Measurements from ENCODE around the gene KLHDC10. TPM values are rescaled to one million over a fixed set of nuclear protein-coding genes. Genes with fewer than 3 reads are reported as not detected.
"Not testable (repeated sequence)": the region's sequence is repeated elsewhere in the genome, so short reads cannot be mapped to it uniquely, and the experiment has no call there.

Gene KLHDC10
- total RNA-seq, 2 experiments from 2014 or later, result 7.0 to 8.8 TPM

- Mint-ChIP-seq H3K9me3 (no peaks in the 10 kb centered on the region), H3K27ac (peak overlapping the region; percentile 50), H3K4me3 (peak overlapping the region; percentile 96), H3K27me3 (no peaks in the 10 kb centered on the region), H3K4me1 (ENCODE audit: low read depth) (peaks cover 62% of the 10 kb centered on the region), H3K36me3 (ENCODE audit: low read depth) (peaks cover 18% of the 10 kb centered on the region)
- CTCF ChIA-PET, result interaction anchor here (0.5 to 1.7 kb wide), 14 partner anchors 8 to 787 kb away, joined by 3 to 8 read pairs (median 3); partner anchors contain the start of genes SSMEM1 and ZC3HC1
- no peaks in the 10 kb centered on the region for H3K9me3 ChIP-seq (ENCODE audit: control insufficient read depth in 1 of 2, insufficient read depth in 1 of 2, low read length in 2 of 2)
- no peaks in the 10 kb centered on the region for H3K36me3 ChIP-seq (ENCODE audit: insufficient read depth, low read length)
- POLR2A ChIA-PET, result interaction anchor here (0.5 to 1.7 kb wide), 3 partner anchors 133 to 686 kb away, joined by 4 to 6 read pairs (median 4); partner anchors contain the start of gene TMEM209
- peak overlapping the region; percentile 82 for H3K4me3 ChIP-seq (ENCODE audit: low read length)
- peaks cover 24% of the 10 kb centered on the region for H3K4me1 ChIP-seq (ENCODE audit: insufficient read depth, low read length)
- H3K27ac ChIP-seq (ENCODE audit: low read depth in 1 of 2, low read length in 2 of 2), result no peak overlapping the region
- peak; percentile 91 for TF ChIP-seq CTCF (IDR thresholded peaks at IDR 0.05)
- ATAC-seq (ENCODE audit: poor library complexity) (peak; percentile 43), DNase-seq (peak; percentile 25 to 84 (median 41))
- H3K27me3 ChIP-seq (ENCODE audit: control insufficient read depth in 1 of 2, insufficient read depth in 2 of 2, low read length in 2 of 2), result no peaks in the 10 kb centered on the region
- intact Hi-C loops (cut with DNase I, micrococcal nuclease), result loop anchor here (1.0 to 5.0 kb wide), 10 partner anchors 125 to 1015 kb away; partner anchors contain the start of genes TMEM209 (in 2 of the 2), COPG2 (in 1 of the 2), MEST (in 1 of the 2) and TNPO3 (in 1 of the 2)
Observed at GRCh38 chr7:130071701-130072622, 1.6 kb downstream of the KLHDC10 start.

- POLR2A ChIA-PET, result no interaction called here
- DNase-seq (no peak), ATAC-seq (ENCODE audit: poor library complexity) (no peak)
- no peaks in the 10 kb centered on the region for H3K27me3 Mint-ChIP-seq
- H3K27ac ChIP-seq (ENCODE audit: low read depth in 1 of 2, low read length in 2 of 2), result no peak overlapping the region
- no peak overlapping the region for H3K4me3 ChIP-seq (ENCODE audit: low read length)
- H3K36me3 ChIP-seq (ENCODE audit: insufficient read depth, low read length), result peaks cover 16% of the 10 kb centered on the region
- no peak overlapping the region for H3K27ac Mint-ChIP-seq
- H3K9me3 Mint-ChIP-seq, result no peaks in the 10 kb centered on the region
- CTCF ChIA-PET, result interaction anchor here (1.3 kb wide), 1 partner anchor 8 kb away, joined by 5 read pairs; no protein-coding TSS in a partner anchor
- H3K27me3 ChIP-seq (ENCODE audit: control insufficient read depth in 1 of 2, insufficient read depth in 2 of 2, low read length in 2 of 2), result no peaks in the 10 kb centered on the region
- peaks cover 3% of the 10 kb centered on the region for H3K4me1 ChIP-seq (ENCODE audit: insufficient read depth, low read length)
- H3K4me1 Mint-ChIP-seq (ENCODE audit: low read depth), result peaks cover 39% of the 10 kb centered on the region
- H3K36me3 Mint-ChIP-seq (ENCODE audit: low read depth), result peaks cover 22% of the 10 kb centered on the region
- TF ChIP-seq CTCF (IDR thresholded peaks at IDR 0.05), result no peak
- intact Hi-C loops (cut with DNase I, micrococcal nuclease), result no loop called here
- no peaks in the 10 kb centered on the region for H3K9me3 ChIP-seq (ENCODE audit: control insufficient read depth in 1 of 2, insufficient read depth in 1 of 2, low read length in 2 of 2)
- no peak overlapping the region for H3K4me3 Mint-ChIP-seq
Observed at GRCh38 chr7:130079846-130080394, 9.6 kb downstream of the KLHDC10 start.

- H3K4me1 ChIP-seq (ENCODE audit: insufficient read depth, low read length); H3K27me3 Mint-ChIP-seq; POLR2A ChIA-PET; DNase-seq; H3K4me3 ChIP-seq (ENCODE audit: low read length); H3K4me3 Mint-ChIP-seq; H3K27ac ChIP-seq (ENCODE audit: low read depth in 1 of 2, low read length in 2 of 2); H3K27me3 ChIP-seq (ENCODE audit: control insufficient read depth in 1 of 2, insufficient read depth in 2 of 2, low read length in 2 of 2); ATAC-seq (ENCODE audit: poor library complexity); intact Hi-C loops (cut with DNase I, micrococcal nuclease); H3K9me3 Mint-ChIP-seq; H3K9me3 ChIP-seq (ENCODE audit: control insufficient read depth in 1 of 2, insufficient read depth in 1 of 2, low read length in 2 of 2); H3K27ac Mint-ChIP-seq: not testable (repeated sequence)
- H3K36me3 ChIP-seq (ENCODE audit: insufficient read depth, low read length), result peaks cover 10% of the 10 kb centered on the region
- Mint-ChIP-seq H3K4me1 (ENCODE audit: low read depth) (peaks cover 26% of the 10 kb centered on the region), H3K36me3 (ENCODE audit: low read depth) (peaks cover 21% of the 10 kb centered on the region)
- CTCF ChIA-PET, result interaction anchor here (1.1 kb wide), 1 partner anchor 11 kb away, joined by 8 read pairs; no protein-coding TSS in a partner anchor
Observed at GRCh38 chr7:130083497-130083896, 13.2 kb downstream of the KLHDC10 start.
